Measurements from ENCODE around the gene NME1.

Gene NME1

DNA sequence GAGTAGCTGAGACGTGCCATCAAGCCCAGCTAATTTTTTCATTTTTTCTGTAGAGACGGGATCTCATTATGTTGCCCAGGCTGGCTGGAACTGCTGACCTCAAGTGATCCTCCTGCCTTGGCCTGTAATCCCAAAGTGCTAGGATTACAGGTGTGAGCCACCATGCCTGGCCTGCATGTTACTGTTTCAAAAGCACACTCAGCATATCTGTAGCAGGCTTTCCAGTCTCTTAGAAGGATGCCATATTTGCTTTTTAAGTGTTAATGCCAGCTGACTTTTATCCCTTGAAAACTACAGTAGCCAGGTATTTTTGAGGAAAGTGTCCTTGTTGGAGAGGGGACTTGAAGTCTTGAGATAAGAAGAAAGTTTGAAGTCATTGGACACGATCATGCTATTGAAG lies 17.4 kb upstream of the NME1 start:
- TF ChIP-seq SIN3A (IDR thresholded peaks at IDR 0.05; ENCODE audit: borderline replicate concordance, insufficient read depth, low read length) (no peak), POLR2AphosphoS5 (IDR thresholded peaks at IDR 0.05; ENCODE audit: low read depth, low read length) (no peak), FOXP2 (optimal IDR thresholded peaks at IDR 0.05; ENCODE audit: borderline replicate concordance, extremely low read depth, extremely low read length, insufficient read depth) (no peak), TAF1 (IDR thresholded peaks at IDR 0.05; ENCODE audit: borderline replicate concordance, insufficient read depth, low read length) (no peak)
- TF ChIP-seq, protein P1, sequence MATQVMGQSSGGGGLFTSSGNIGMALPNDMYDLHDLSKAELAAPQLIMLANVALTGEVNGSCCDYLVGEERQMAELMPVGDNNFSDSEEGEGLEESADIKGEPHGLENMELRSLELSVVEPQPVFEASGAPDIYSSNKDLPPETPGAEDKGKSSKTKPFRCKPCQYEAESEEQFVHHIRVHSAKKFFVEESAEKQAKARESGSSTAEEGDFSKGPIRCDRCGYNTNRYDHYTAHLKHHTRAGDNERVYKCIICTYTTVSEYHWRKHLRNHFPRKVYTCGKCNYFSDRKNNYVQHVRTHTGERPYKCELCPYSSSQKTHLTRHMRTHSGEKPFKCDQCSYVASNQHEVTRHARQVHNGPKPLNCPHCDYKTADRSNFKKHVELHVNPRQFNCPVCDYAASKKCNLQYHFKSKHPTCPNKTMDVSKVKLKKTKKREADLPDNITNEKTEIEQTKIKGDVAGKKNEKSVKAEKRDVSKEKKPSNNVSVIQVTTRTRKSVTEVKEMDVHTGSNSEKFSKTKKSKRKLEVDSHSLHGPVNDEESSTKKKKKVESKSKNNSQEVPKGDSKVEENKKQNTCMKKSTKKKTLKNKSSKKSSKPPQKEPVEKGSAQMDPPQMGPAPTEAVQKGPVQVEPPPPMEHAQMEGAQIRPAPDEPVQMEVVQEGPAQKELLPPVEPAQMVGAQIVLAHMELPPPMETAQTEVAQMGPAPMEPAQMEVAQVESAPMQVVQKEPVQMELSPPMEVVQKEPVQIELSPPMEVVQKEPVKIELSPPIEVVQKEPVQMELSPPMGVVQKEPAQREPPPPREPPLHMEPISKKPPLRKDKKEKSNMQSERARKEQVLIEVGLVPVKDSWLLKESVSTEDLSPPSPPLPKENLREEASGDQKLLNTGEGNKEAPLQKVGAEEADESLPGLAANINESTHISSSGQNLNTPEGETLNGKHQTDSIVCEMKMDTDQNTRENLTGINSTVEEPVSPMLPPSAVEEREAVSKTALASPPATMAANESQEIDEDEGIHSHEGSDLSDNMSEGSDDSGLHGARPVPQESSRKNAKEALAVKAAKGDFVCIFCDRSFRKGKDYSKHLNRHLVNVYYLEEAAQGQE (IDR thresholded peaks at IDR 0.05; ENCODE audit: insufficient read depth in 1 of 2, low read depth in 2 of 2, low read length in 2 of 2): no peak

DNA sequence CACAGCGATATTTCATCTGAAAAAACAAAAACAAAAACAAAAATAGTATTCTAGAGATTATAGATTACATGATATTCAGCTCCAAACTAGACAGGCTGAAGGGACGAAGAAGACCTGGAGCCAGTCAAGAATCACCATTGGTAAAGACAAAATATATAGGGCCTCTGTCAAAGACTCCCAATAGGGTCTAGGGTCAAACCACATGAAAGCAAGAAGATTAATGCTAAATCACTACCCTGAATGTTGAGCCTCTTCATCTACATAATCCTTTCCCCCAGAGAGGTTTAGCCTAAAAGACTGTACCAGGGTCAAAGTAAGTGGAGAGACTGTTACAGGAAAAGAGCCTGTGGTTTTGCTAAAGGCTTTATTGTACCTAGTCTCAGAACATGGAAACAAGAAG lies 10.8 kb upstream of the NME1 start:
- TF ChIP-seq SIN3A (IDR thresholded peaks at IDR 0.05; ENCODE audit: borderline replicate concordance, insufficient read depth, low read length): no peak
- no peak for TF ChIP-seq POLR2AphosphoS5 (IDR thresholded peaks at IDR 0.05; ENCODE audit: low read depth, low read length)
- no peak for TF ChIP-seq TAF1 (IDR thresholded peaks at IDR 0.05; ENCODE audit: borderline replicate concordance, insufficient read depth, low read length)
- TF ChIP-seq, protein P1 (IDR thresholded peaks at IDR 0.05; ENCODE audit: insufficient read depth in 1 of 2, low read depth in 2 of 2, low read length in 2 of 2): no peak
- no peak for TF ChIP-seq FOXP2 (optimal IDR thresholded peaks at IDR 0.05; ENCODE audit: borderline replicate concordance, extremely low read depth, extremely low read length, insufficient read depth)

DNA sequence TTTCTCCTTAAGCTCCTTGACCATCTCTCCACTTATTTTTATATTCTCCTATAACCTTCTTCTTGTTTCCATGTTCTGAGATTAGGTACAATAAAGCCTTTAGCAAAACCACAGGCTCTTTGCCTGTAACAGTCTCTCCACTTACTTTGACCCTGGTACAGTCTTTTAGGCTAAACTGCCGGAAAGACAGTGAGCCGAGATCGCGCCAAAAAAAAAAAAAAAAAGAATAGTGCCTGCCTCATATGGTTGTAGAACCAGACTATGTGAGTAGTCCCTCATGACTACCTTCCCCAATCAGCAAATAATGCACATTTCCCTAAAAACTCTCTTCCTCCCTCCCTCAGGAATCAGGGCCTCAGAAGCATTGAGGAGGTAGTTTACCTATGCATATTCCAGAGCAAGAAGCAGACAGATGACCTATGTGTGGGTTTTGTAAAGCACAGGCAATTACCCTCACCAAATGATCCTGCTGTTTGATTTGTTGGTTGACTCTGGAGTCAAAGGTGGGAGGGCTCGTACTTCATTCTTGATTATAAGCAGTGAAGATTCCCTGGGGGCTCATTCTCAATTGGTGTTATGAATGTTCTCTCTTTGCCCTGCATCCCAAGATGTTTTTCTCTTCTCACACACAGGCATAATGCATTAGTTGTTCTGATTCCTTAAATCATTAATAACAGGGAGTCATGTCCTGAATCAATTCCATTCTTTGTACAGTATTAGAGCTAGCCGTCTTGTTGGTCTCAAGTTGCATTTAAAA lies 8.9 kb upstream of the NME1 start:
- no peak for TF ChIP-seq TAF1 (IDR thresholded peaks at IDR 0.05; ENCODE audit: borderline replicate concordance, insufficient read depth, low read length)
- TF ChIP-seq POLR2AphosphoS5 (IDR thresholded peaks at IDR 0.05; ENCODE audit: low read depth, low read length): no peak
- TF ChIP-seq SIN3A (IDR thresholded peaks at IDR 0.05; ENCODE audit: borderline replicate concordance, insufficient read depth, low read length): no peak
- no peak for TF ChIP-seq FOXP2 (optimal IDR thresholded peaks at IDR 0.05; ENCODE audit: borderline replicate concordance, extremely low read depth, extremely low read length, insufficient read depth)
- TF ChIP-seq, protein P1 (IDR thresholded peaks at IDR 0.05; ENCODE audit: insufficient read depth in 1 of 2, low read depth in 2 of 2, low read length in 2 of 2): no peak

DNA sequence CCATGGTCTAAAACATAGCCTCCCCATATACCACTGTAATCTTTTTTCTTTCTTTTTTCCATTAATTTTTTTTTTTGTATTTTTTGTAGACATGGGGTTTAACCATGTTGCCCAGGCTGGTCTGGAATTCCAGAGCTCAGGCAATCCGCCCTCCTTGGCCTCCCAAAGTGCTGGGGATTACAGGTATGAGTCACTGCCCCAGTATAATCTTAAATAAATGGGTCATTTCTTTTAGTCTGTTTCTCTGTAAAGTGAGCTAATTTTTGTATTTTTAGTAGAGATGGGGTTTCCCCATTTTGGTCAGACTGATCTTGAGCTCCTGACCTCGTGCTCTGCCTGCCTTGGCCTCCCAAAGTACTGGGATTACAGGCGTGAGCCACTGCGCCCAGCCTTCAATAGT lies 5.7 kb upstream of the NME1 start:
- no peak for TF ChIP-seq POLR2AphosphoS5 (IDR thresholded peaks at IDR 0.05; ENCODE audit: low read depth, low read length)
- TF ChIP-seq SIN3A (IDR thresholded peaks at IDR 0.05; ENCODE audit: borderline replicate concordance, insufficient read depth, low read length): no peak
- TF ChIP-seq FOXP2 (optimal IDR thresholded peaks at IDR 0.05; ENCODE audit: borderline replicate concordance, extremely low read depth, extremely low read length, insufficient read depth): no peak

DNA sequence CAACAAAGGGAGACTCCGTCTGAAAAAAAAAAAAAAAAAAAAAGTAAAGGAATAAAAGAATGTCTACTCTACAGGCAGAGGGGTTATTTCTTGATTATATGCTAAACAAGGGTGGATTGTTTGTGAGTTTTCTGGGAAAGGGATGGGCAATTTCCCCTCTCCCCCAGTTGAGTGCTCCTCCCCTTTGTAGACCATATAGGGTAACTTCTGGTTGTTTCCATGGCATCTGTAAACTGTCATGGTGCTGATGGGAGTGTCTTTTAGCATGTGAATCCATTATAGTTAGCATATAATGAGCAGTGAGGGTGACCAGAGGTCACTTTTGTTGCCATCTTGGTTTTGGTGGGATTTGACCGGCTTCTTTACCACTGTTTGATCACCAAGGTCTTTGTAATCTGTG lies 4.2 kb upstream of the NME1 start:
- TF ChIP-seq FOXP2 (optimal IDR thresholded peaks at IDR 0.05; ENCODE audit: borderline replicate concordance, extremely low read depth, extremely low read length, insufficient read depth) (no peak), SIN3A (IDR thresholded peaks at IDR 0.05; ENCODE audit: borderline replicate concordance, insufficient read depth, low read length) (no peak), TAF1 (IDR thresholded peaks at IDR 0.05; ENCODE audit: borderline replicate concordance, insufficient read depth, low read length) (no peak), POLR2AphosphoS5 (IDR thresholded peaks at IDR 0.05; ENCODE audit: low read depth, low read length) (no peak)
- TF ChIP-seq, protein P1 (IDR thresholded peaks at IDR 0.05; ENCODE audit: insufficient read depth in 1 of 2, low read depth in 2 of 2, low read length in 2 of 2): no peak
